ENCODE results near the gene TMEM186. TPM values are rescaled to one million over a fixed set of nuclear protein-coding genes. Genes with fewer than 3 reads are reported as not detected.

Gene TMEM186
- total and polyA plus RNA-seq, 2 donors (not counting 1 experiment from before 2014, with no cell fraction given), result 5.8 to 16.7 TPM

DNA sequence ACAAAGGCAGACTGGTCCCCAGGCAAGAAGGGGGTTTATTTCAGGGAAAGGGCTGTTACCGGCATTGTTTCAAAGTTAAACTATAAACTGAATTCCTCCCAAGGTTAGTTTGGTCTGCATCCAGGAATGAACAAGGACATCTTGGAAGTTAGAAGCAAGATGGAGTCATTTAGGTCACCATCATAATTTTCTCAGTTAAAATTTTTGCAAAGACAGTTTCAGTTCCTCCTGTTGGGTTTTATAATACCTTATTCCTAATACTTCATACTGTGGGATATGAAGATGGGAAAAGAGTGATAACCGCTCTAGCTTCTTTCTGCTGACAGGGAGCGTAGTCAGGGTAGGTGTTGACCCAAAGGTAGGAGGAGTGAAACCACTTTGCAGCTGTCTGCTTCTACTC lies 25.0 kb upstream of the TMEM186 start:
- Histone ChIP-seq H3K27ac (ENCODE audit: low read length in 2 of 2) (no peak overlapping the region), H3K36me3 (replicated peaks in 1 of 2; ENCODE audit: control extremely low read depth in 1 of 2, control insufficient read depth in 1 of 2, extremely low read depth in 1 of 2, insufficient read depth in 2 of 2, low read length in 1 of 2) (peaks cover 5 to 21% of the 10 kb centered on the region in 2 experiments), H3K79me2 (ENCODE audit: control insufficient read depth, insufficient read depth, low read length) (peaks cover 28% of the 10 kb centered on the region), H3K9ac (ENCODE audit: low read length) (no peak overlapping the region), H3K4me2 (replicated peaks; ENCODE audit: low read depth, low read length, poor library complexity, severe bottlenecking) (no peak overlapping the region), H3K4me1 (ENCODE audit: control insufficient read depth in 2 of 2, insufficient read depth in 2 of 2, low read length in 2 of 2) (peaks cover 8% of the 10 kb centered on the region in 2 donors), H2AFZ (ENCODE audit: insufficient read depth, low read depth, low read length, poor library complexity, severe bottlenecking) (no peak overlapping the region), H4K20me1 (ENCODE audit: control insufficient read depth, insufficient read depth, low read length, poor library complexity, severe bottlenecking) (no peaks in the 10 kb centered on the region), H3K9me3 (ENCODE audit: control extremely low read depth in 1 of 3, control insufficient read depth in 2 of 3, insufficient read depth in 1 of 3, low read length in 2 of 3) (no peaks in the 10 kb centered on the region), H3K4me3 (ENCODE audit: control extremely low read depth in 1 of 5, extremely low read depth in 1 of 5, insufficient read depth in 1 of 5, low read depth in 2 of 5, low read length in 4 of 5) (no peak overlapping the region), H3K27me3 (replicated peaks in 1 of 4; ENCODE audit: control extremely low read depth in 1 of 4, control insufficient read depth in 3 of 4, insufficient read depth in 4 of 4, low read length in 3 of 4) (no peaks in the 10 kb centered on the region)
- DNase-seq, result no peak
- intact Hi-C loops (cut with micrococcal nuclease), result no loop called here
- TF ChIP-seq EZH2 (IDR thresholded peaks at IDR 0.05; ENCODE audit: borderline replicate concordance, insufficient read depth, low read depth, low read length, poor library complexity, severe bottlenecking), result no peak
- TF ChIP-seq, protein P1, sequence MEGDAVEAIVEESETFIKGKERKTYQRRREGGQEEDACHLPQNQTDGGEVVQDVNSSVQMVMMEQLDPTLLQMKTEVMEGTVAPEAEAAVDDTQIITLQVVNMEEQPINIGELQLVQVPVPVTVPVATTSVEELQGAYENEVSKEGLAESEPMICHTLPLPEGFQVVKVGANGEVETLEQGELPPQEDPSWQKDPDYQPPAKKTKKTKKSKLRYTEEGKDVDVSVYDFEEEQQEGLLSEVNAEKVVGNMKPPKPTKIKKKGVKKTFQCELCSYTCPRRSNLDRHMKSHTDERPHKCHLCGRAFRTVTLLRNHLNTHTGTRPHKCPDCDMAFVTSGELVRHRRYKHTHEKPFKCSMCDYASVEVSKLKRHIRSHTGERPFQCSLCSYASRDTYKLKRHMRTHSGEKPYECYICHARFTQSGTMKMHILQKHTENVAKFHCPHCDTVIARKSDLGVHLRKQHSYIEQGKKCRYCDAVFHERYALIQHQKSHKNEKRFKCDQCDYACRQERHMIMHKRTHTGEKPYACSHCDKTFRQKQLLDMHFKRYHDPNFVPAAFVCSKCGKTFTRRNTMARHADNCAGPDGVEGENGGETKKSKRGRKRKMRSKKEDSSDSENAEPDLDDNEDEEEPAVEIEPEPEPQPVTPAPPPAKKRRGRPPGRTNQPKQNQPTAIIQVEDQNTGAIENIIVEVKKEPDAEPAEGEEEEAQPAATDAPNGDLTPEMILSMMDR (IDR thresholded peaks at IDR 0.05), result no peak
- ChIA-PET CTCF (interaction anchor here (1.3 kb wide), 1 partner anchor 58 kb away, joined by 3 read pairs; no protein-coding TSS in a partner anchor), POLR2A (no interaction called here)
- H3K4me3 Mint-ChIP-seq, result no peak overlapping the region
- no peaks in the 10 kb centered on the region for H3K9me3 Mint-ChIP-seq (ENCODE audit: insufficient read depth)
- H3K27me3 Mint-ChIP-seq, result no peaks in the 10 kb centered on the region
- H3K4me1 Mint-ChIP-seq, result peaks cover 19% of the 10 kb centered on the region
- WGBS (ENCODE audit: insufficient coverage), result 100% methylated on average over 1 of the region's 3 CpGs
- H3K27ac Mint-ChIP-seq, result no peak overlapping the region
- no peak for ATAC-seq (ENCODE audit: low read depth)

DNA sequence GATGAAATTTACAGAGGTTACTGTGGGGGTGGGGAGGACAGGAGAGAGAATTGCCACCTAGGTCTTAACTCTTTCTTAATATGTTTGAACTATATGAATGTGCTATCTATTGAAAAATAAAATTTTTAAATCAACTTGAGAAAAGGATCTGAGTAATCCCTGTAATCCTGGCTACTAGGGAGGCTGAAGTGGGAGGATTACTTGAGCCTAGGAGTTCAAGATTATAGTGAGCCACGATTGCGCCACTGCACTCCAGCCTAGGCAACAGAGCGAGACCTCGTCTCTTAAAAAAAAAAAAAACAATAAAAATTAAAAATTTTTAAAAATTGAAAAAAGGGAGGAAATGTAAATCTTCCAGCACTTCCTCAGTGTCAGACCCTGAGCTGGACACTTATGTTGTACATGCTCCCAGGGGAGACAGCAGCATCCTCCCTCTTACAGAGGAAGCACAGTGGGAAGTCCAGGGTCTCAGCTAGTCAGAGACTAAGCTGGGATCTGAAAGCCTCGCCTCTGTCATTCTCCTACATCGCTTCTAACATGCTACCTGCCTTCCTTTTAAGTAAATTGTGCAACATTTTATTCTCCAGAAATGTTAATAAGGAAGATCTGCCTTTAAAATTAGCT lies 22.1 kb upstream of the TMEM186 start:
- Histone ChIP-seq H3K9ac (ENCODE audit: low read length) (no peak overlapping the region), H3K4me1 (ENCODE audit: control insufficient read depth in 2 of 2, insufficient read depth in 2 of 2, low read length in 2 of 2) (peaks cover 8% of the 10 kb centered on the region in 2 donors), H3K27me3 (replicated peaks in 1 of 4; ENCODE audit: control extremely low read depth in 1 of 4, control insufficient read depth in 3 of 4, insufficient read depth in 4 of 4, low read length in 3 of 4) (no peaks in the 10 kb centered on the region), H3K9me3 (ENCODE audit: control extremely low read depth in 1 of 3, control insufficient read depth in 2 of 3, insufficient read depth in 1 of 3, low read length in 2 of 3) (no peaks in the 10 kb centered on the region), H3K27ac (ENCODE audit: low read length in 2 of 2) (no peak overlapping the region), H3K4me2 (replicated peaks; ENCODE audit: low read depth, low read length, poor library complexity, severe bottlenecking) (no peak overlapping the region), H4K20me1 (ENCODE audit: control insufficient read depth, insufficient read depth, low read length, poor library complexity, severe bottlenecking) (no peaks in the 10 kb centered on the region), H3K4me3 (ENCODE audit: control extremely low read depth in 1 of 5, extremely low read depth in 1 of 5, insufficient read depth in 1 of 5, low read depth in 2 of 5, low read length in 4 of 5) (no peak overlapping the region), H3K36me3 (replicated peaks in 1 of 2; ENCODE audit: control extremely low read depth in 1 of 2, control insufficient read depth in 1 of 2, extremely low read depth in 1 of 2, insufficient read depth in 2 of 2, low read length in 1 of 2) (peaks cover 7 to 41% of the 10 kb centered on the region in 2 experiments), H3K79me2 (ENCODE audit: control insufficient read depth, insufficient read depth, low read length) (peaks cover 28% of the 10 kb centered on the region), H2AFZ (ENCODE audit: insufficient read depth, low read depth, low read length, poor library complexity, severe bottlenecking) (no peak overlapping the region)
- ChIA-PET POLR2A (interaction anchor here (0.5 to 0.6 kb wide), 2 partner anchors 19 to 20 kb away, joined by 3 to 8 read pairs; no protein-coding TSS in a partner anchor), CTCF (interaction anchor here (0.6 to 0.9 kb wide), 3 partner anchors 10 to 59 kb away, joined by 3 to 4 read pairs (median 3); no protein-coding TSS in a partner anchor)
- H3K27me3 Mint-ChIP-seq, result no peaks in the 10 kb centered on the region
- H3K4me1 Mint-ChIP-seq, result peaks cover 21% of the 10 kb centered on the region
- intact Hi-C loops (cut with micrococcal nuclease), result no loop called here
- 100% methylated on average over 2 of the region's 6 CpGs for WGBS (ENCODE audit: insufficient coverage)
- H3K4me3 Mint-ChIP-seq, result peak overlapping the region; percentile 27
- no peak for ATAC-seq (ENCODE audit: low read depth)
- no peak for DNase-seq
- H3K9me3 Mint-ChIP-seq (ENCODE audit: insufficient read depth), result no peaks in the 10 kb centered on the region
- TF ChIP-seq EZH2 (IDR thresholded peaks at IDR 0.05; ENCODE audit: borderline replicate concordance, insufficient read depth, low read depth, low read length, poor library complexity, severe bottlenecking), result no peak
- TF ChIP-seq, protein P1 (IDR thresholded peaks at IDR 0.05), result no peak
- no peak overlapping the region for H3K27ac Mint-ChIP-seq

Measured in B cell (primary cell).